GM12878 (cell line): ENCODE data around the gene RPSA. TPM values are rescaled to one million over a fixed set of nuclear protein-coding genes. Genes with fewer than 3 reads are reported as not detected.

Experiments
- ATAC-seq: fragments of 200-7000 bp; cut with Tn5 transposase; 3 replicates; pipeline ENCODE4 v1.9.1; 2020; ENCODE audit warnings: mild to moderate bottlenecking, moderate library complexity
- BruUV-seq: library from RNA; stranded (reverse); fragments of 400-500 nt; replicated peaks from 2 replicates; lab custom pipeline; 2021; lab: Mats Ljungman, UMichigan
- CTCF ChIA-PET: fragments of 300-600 bp; sonication (Branson Sonifier 250); formaldehyde crosslinking; extraction: SDS; loops from one replicate; lab custom pipeline; 2021; ENCODE audit warnings: inconsistent platforms; lab: Yijun Ruan, JAX
- POLR2A ChIA-PET: fragments of 350-600 bp; formaldehyde crosslinking; extraction: SDS; loops from one replicate; lab custom pipeline; 2021; ENCODE audit warnings: inconsistent platforms; lab: Charles Lee
- RAD21 ChIA-PET: fragments of 300-600 bp; sonication (Branson Sonifier 250); formaldehyde crosslinking; loops from one replicate; lab custom pipeline; 2023; ENCODE audit warnings: antibody characterized with exemption; ENCODE audit not compliant: unreplicated experiment; lab: Charles Lee
- SMC1A ChIA-PET: fragments of 300-600 bp; sonication (Branson Sonifier 250); formaldehyde crosslinking; loops from one replicate; lab custom pipeline; 2023; ENCODE audit not compliant: unreplicated experiment, uncharacterized antibody; lab: Charles Lee
- DNase-seq: peaks from one replicate; pipeline ENCODE4 v3.0.0-alpha.2; 2011; ENCODE audit warnings: low read depth, low spot score
- FAIRE-seq: peaks from 3 replicates; lab custom pipeline; 2011; peaks lifted over from hg19 to GRCh38; lab: Jason Lieb, UNC
- H2AFZ ChIP-seq: 2 replicates; pipeline ENCODE4 v1.6.0; 2011; ENCODE audit warnings: low read depth, low read length, control low read depth; ENCODE audit not compliant: control insufficient read depth
- H3K27ac ChIP-seq: 2 replicates; pipeline ENCODE4 v1.5.1; 2011; ENCODE audit warnings: control low read depth; ENCODE audit not compliant: control insufficient read depth, insufficient read depth
- H3K27me3 ChIP-seq, 2 experiments: replicated peaks in 1 of 2; 2 replicates each; pipeline versions ENCODE4 v1.6.0 to v1.6.1; 2011; ENCODE audit warnings: low read length in 1 of 2; ENCODE audit not compliant: control insufficient read depth in 2 of 2, insufficient read depth in 2 of 2
- H3K36me3 ChIP-seq, 2 experiments: 2 replicates each; pipeline ENCODE4 v1.5.1; 2011; ENCODE audit warnings: low read length in 1 of 2; ENCODE audit not compliant: control insufficient read depth in 2 of 2, insufficient read depth in 2 of 2
- H3K4me1 ChIP-seq: 2 replicates; pipeline ENCODE4 v1.6.1; 2011; ENCODE audit warnings: mild to moderate bottlenecking, low read length, moderate library complexity, mixed read lengths; ENCODE audit not compliant: control insufficient read depth, insufficient read depth
- H3K4me2 ChIP-seq: 2 replicates; pipeline ENCODE4 v1.6.0; 2011; ENCODE audit warnings: control low read depth; ENCODE audit not compliant: control insufficient read depth, insufficient read depth
- H3K4me3 ChIP-seq: fragments of 200-600 bp; sonication (generic); 2 replicates; pipeline ENCODE4 v1.5.1; 2016
- H3K79me2 ChIP-seq: 2 replicates; pipeline ENCODE4 v1.6.0; 2011; ENCODE audit warnings: low read length; ENCODE audit not compliant: control insufficient read depth, insufficient read depth
- H3K9ac ChIP-seq: 2 replicates; pipeline ENCODE4 v1.8.0; 2011; ENCODE audit warnings: low read length, control low read depth, mixed read lengths; ENCODE audit not compliant: control insufficient read depth, insufficient read depth
- H3K9me3 ChIP-seq: replicated peaks from 3 replicates; pipeline ENCODE4 v1.5.1; 2011; ENCODE audit warnings: mild to moderate bottlenecking, low read length; ENCODE audit not compliant: control insufficient read depth, insufficient read depth
- H4K20me1 ChIP-seq: 2 replicates; pipeline ENCODE4 v1.6.0; 2011; ENCODE audit not compliant: control insufficient read depth, insufficient read depth
- BCL11A ChIP-seq: IDR thresholded peaks from 2 replicates; pipeline ENCODE4 v1.6.1; 2011; ENCODE audit warnings: low read depth, low read length
- ETV6 ChIP-seq, 2 experiments: fragments of 450-650 bp in 1 of 2; IDR thresholded peaks in 1 of 2; conservative IDR thresholded peaks in 1 of 2; 2 replicates each; pipeline ENCODE4 v1.6.1; 2014; ENCODE audit warnings: antibody characterized with exemption in 1 of 2, borderline replicate concordance in 1 of 2, low read depth in 1 of 2, mild to moderate bottlenecking in 1 of 2, moderate library complexity in 1 of 2
- IRF3 ChIP-seq: fragments of 450-650 bp; IDR thresholded peaks from 2 replicates; pipeline ENCODE4 v1.6.1; 2014; ENCODE audit warnings: mild to moderate bottlenecking
- RELB ChIP-seq: fragments of 450-650 bp; IDR thresholded peaks from 2 replicates; pipeline ENCODE4 v1.6.1; 2017; ENCODE audit warnings: low read depth, mild to moderate bottlenecking, moderate library complexity
- USF2 ChIP-seq: IDR thresholded peaks from 2 replicates; pipeline ENCODE4 v1.6.1; 2011; ENCODE audit warnings: low read depth, low read length, improper control_type of control experiment, borderline replicate concordance
- WGBS: methylation state at CpG from one replicate; pipeline ENCODE4 v1.1.6; 2016; ENCODE audit warnings: low lambda C conversion rate; ENCODE audit not compliant: insufficient replicate concordance, insufficient coverage; ENCODE audit errors: missing lambda C conversion rate; 5-methylcytosine and 5-hydroxymethylcytosine counted together
- in situ Hi-C: fragments of 300-500 bp; cut with MboI; formaldehyde crosslinking; loops from 9 replicates; pipeline ENCODE4 v1.14.3; 2018; ENCODE audit warnings: mixed read lengths
- intact Hi-C: fragments of 100-400 bp; cut with micrococcal nuclease; formaldehyde crosslinking; loops from one replicate; pipeline ENCODE4 v1.14.2; 2022; ENCODE audit not compliant: unreplicated experiment
- polyA plus RNA-seq, 11 experiments: library from polyadenylated mRNA; depleted of rRNA in 4 of 11; unstranded in 6 of 11; stranded (reverse) in 5 of 11; fragments of >200 nt; fragmentation: Nextera tagmentation in 4 of 11; fragmentation: Illumina TruSeq in 1 of 11; extraction: Ambion mirVana in 4 of 11; extraction: Trizol in 1 of 11; gene quantifications; 1 replicate in 1 of 11; 2 replicates in 10 of 11; pipeline versions ENCODE4 v1.2.1 to v1.2.3, GENCODE V29; 2011 to 2016; ENCODE audit warnings: inconsistent platforms in 2 of 11, missing spikeins in 2 of 11, low read depth in 1 of 11
- total RNA-seq, 4 experiments: library from RNA; depleted of rRNA in 3 of 4; stranded (reverse); fragments of >200 nt in 3 of 4; fragmentation: Illumina TruSeq in 1 of 4; extraction: Trizol in 1 of 4; gene quantifications; 2 replicates each; pipeline versions ENCODE4 v1.2.1 to v1.2.3, GENCODE V29; 2013 to 2021

The RPSA gene
- total and polyA plus RNA-seq, 10 of the 15 experiments (the other 5 are each of a cell fraction or from before 2014, with no cell fraction given), result 1,012 to 5,036 (median 3,460) TPM

- RAD21 ChIA-PET, result no interaction called here
- SMC1A ChIA-PET, result interaction anchor here (1.9 to 7.4 kb wide), 2 partner anchors 27 to 90 kb away, joined by 4 to 234 read pairs; no protein-coding TSS in a partner anchor
- no TSS peak for BruUV-seq
- Histone ChIP-seq H3K4me3 (no peak overlapping the region), H3K4me2 (no peak overlapping the region), H4K20me1 (no peaks in the 10 kb centered on the region), H3K4me1 (peaks cover 14% of the 10 kb centered on the region)
- intact Hi-C loops (no loop called here), in situ Hi-C loops (loop anchor here (5.0 kb wide), 2 partner anchors 84 to 194 kb away; no protein-coding TSS in a partner anchor)
- WGBS, result 67% methylated on average over 3 of the region's 3 CpGs
- POLR2A ChIA-PET, result no interaction called here
- CTCF ChIA-PET, result interaction anchor here (0.6 to 7.2 kb wide), 3 partner anchors 33 to 192 kb away, joined by 3 to 323 read pairs (median 5); no protein-coding TSS in a partner anchor
- no peak for TF ChIP-seq IRF3
- TF ChIP-seq USF2, result no peak
- TF ChIP-seq BCL11A, result no peak
- no peak for TF ChIP-seq RELB
- TF ChIP-seq ETV6 (conservative IDR thresholded peaks at IDR 0.05 in 1 of 2, IDR thresholded peaks at IDR 0.05 in 1 of 2; ENCODE audit: borderline replicate concordance in 1 of 2, low read depth in 1 of 2), result no peak
- TF ChIP-seq, all 136 proteins: peak for 0
- no peak for ATAC-seq
- peaks cover 32% of the 10 kb centered on the region for H3K79me2 ChIP-seq
- no peak overlapping the region for H2AFZ ChIP-seq
- DNase-seq, result no peak
- FAIRE-seq, result no peak
- H3K27ac ChIP-seq, result no peak overlapping the region
- no peaks in the 10 kb centered on the region for H3K9me3 ChIP-seq
- H3K36me3 ChIP-seq, result no peaks in the 10 kb centered on the region
- H3K9ac ChIP-seq, result no peak overlapping the region
- no peaks in the 10 kb centered on the region for H3K27me3 ChIP-seq
Observed at GRCh38 chr3:39381432-39381831, 25.1 kb upstream of the RPSA start.
